GM19043 (cell line): ENCODE results near the gene CORO1C.

Experiments
- ATAC-seq: cut with Tn5 transposase; IDR thresholded peaks from one replicate; pipeline ENCODE4 v1.9.1; 2021; ENCODE audit warnings: low read depth; ENCODE audit not compliant: unreplicated experiment

CORO1C gene

DNA sequence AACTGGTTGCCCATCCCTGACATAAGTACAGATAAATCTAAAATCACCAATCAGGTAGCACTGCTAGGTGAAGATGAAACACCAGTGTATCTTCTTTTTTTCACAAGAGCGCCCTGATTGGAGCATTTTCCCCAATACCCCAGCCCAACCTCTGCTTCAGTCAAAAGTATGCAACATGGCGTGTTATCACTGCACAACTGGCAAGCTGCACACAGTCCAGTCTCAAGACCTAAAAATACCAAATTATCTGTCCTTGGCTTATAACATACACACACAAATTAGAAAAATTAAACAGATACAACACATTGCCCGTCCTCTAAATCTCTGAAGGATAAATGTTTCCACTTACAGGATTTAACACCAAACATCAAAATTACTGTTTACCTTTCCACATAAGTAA lies 77.4 kb downstream of the CORO1C start:
- no peak for ATAC-seq

- no peak for ATAC-seq
Observed at GRCh38 chr12:108653082-108653516, 78.2 kb downstream of the CORO1C start.

GRCh38 chr12:108650083-108650482 lies 81.2 kb downstream of the CORO1C start:
- no peak for ATAC-seq

- no peak for ATAC-seq
Observed at GRCh38 chr12:108649669-108650068, 81.6 kb downstream of the CORO1C start.

- no peak for ATAC-seq
Observed at GRCh38 chr12:108649126-108649525, 82.2 kb downstream of the CORO1C start.

GRCh38 chr12:108648371-108648770 lies 82.9 kb downstream of the CORO1C start:
- no peak for ATAC-seq

DNA sequence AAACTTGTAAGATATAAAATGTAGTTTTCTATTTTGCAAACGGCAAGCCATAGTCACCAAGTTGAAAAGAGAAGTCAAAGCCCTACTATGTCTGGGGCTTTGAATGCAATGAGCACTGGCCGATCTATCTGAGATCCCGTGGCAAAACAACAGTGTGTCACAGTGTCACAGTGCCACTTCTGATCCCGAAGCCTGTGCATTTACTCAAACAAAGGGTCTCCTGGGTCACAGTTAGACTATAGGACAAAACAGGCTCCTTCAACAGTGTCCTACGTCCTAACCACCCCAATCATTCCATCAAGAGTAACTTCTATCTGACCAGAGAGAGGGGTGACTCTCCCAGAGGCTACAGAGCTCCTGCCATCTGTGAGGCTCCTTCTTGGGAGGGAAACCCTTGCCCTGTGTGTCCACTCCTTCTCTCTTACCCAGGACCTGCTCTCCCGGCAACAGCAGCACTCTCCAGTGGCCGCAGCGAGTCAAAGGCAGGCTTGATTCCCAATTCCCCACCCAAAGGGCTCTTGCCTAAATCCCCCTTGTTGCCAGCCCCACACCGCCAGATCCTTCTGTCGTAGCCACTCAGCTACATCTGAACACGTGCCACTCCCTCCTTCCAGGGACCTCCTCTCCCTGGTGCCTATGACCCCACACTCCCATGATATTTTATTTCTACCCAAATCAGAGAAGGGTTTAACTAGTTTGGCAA lies 83.6 kb downstream of the CORO1C start:
- no peak for ATAC-seq

DNA sequence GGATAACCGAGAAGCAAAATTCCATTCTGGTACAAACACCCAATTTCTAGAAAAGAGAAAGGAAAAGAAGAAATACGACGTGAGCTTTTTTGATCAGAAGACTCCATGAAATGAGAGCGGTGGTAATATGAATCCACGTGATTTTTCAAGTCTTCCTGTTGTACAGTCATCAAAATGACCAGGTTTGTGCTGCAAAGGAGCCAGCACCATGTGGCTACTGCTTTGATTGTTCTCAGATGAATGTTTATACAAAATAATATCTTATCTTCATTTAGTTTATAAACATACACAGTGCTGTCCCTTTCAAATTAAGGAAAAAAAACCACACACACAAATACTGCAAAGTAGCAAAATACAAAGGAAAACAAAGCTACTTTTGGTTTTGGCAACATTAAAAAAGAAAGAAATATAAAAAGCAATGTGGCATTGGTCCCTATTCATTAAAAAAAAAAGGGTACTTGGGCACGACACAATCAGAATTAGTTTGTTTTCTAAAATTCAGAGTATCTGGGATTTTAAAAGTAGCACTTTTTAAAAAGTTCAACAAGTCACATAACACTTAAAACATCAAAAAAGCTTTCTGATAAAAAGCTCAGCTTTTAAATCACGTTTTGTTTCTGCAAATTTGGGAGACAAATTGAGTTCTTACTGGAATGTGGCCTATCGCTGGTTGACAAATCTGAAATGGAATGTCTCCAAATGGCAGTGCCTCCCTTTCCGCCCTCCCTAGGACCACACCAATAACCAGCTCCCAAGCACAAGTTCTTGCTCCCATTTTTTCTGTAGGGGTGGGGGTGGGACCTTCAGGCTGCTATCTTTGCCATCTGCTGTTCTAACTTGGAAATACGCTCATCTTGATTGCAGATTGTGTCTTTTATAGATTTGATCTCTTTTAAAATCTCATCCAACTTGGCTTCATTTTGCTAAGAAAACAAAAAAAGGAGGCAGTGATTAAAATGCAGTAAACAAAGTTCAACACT lies 84.4 kb downstream of the CORO1C start:
- ATAC-seq: no peak

- no peak for ATAC-seq
Observed at GRCh38 chr12:108645686-108646599, 85.4 kb downstream of the CORO1C start.

DNA sequence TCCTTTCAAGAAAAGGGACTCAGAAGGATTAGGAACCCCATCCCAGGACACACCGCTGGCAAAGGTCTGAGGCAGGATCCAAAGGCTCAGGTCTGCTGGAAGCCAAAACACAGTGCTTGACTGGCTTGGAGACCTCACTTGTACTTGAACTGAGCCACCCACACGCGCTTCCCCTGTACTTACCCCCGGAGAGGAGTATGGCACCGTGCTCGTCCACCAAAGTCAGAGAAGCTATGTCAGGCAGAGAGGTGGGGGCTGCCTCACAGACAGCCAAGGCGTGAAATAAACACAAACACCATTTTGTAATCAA lies 86.6 kb downstream of the CORO1C start:
- ATAC-seq: no peak

DNA sequence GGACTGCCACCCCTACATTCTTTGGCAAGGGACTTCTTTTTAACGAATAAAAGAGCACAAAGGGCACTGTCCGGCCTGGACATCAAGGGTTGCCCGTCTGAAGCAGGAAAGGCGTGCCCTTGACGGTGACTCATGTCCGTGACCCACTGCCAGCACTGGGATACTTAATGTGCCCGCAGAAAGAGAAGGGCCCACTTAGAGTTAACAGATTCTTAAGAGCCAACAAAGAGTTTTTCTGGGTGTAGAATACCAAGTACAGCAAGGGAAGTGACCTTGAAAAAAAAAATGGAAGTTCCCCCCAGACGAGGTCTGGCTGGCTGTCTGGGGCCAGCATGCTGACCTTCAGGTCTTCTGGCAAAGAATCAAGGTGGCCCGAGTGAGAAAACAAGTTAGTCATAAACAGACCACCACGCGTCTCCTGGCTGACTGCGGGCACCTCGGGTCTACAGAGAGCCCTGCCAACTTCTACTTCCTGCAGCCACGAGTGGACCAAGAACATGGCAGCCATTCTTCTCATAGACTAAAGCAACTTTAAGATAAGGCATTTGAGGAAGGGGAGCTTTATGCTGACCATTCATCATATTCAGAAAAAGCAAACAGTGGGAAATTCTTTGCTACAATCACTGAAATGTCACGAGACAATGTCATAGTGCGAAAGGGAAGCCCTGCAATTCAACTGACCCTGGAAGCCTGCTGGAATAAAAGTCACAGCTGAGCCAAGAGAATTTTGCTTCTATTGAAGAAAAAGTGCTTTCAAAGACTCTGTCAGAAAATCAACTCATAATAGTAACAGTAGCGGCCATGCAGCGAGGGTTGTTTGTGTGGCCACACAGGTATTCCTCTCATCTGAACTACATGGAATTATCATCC lies 87.1 kb downstream of the CORO1C start:
- ATAC-seq: no peak

DNA sequence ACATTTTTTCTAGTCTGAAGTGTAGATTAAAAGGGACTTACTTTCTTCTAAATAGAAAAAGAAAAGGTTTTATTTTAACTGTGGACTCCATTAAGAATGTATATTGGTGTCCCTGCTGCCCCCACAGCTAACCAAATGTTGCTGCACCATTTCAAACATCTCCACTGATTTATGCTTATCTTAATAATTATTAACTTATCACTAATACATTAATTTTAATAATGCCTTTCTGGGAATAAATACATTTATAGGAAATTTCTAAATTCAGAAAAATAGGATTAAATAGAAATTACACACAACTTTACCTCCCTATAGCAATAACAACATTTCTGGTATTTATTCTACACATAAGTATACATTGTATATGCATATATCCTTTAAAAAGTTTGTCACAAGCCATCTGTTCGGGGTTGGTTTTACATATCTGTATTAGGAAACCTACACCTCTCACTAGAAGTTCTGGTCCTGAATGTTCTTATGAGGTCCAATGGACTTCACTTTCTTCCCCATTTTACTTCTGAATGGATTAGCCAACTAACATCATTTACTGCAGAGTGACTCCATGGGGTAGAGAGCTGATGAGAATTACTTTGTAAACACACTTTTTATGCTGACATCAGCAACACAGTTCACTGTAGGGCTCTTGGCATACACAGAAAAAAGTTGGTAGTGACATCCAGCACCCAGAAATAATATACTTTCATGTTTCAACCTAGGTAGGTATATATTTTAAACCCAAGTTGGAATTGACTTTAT lies 88.2 kb downstream of the CORO1C start:
- no peak for ATAC-seq

DNA sequence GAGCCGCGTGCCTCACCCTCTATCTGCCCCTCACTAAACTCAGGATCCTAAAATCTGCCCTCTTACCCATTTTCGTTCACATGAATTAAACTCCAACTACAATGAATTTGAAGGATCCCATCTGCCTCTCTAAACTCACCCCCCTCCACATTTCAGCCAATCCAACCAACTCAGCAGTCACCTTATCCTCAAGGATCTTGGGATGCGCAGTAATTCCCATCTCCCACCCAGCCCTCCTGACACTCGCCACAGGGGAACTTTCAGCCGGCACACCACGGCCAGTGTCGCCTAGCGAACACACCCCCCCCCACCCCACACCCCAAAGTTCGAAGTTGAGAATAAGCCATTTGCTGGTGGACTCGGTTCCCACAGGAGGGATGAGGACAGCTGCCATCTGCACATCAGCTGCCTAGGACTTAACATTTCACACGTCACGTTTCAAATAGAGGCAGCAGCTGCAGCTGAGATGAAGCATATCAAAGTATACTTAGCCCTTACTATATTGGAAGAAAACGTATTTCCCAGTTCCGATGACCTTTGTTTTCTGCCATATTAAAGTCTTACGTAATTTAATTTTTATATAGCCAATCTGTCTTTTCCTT lies 88.9 kb downstream of the CORO1C start:
- ATAC-seq: no peak

GRCh38 chr12:108641446-108642268 lies 89.7 kb downstream of the CORO1C start:
- no peak for ATAC-seq

DNA sequence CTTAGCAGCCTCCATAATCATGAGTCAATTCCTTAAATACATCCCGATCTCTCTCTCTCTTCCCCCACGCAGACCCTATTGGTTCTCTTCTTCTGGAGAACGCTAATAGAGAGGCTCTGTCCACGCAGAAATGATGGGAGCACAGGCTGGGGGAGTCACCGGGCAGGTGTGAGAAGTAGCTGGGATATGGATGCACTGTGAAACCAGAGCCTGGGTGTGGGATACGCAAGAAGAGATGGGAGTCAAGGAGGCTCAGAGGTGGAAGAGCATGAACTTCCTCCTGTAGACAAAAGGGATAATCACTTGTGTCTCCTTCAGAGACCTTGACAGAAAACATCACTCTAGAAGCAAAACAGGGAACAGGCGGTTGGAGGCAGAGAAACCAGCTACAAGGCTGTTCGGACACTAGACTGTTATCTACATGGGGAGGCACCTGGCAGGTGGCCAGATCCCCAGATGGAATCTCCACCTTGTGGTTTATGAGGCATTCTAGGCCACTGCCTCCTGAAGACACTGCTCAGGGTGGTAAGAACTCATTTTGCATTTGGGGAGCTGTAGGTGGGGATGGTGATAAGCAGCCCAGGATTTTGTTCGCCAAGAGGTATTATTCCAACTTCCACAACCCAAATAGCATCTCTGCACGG lies 90.4 kb downstream of the CORO1C start:
- no peak for ATAC-seq

DNA sequence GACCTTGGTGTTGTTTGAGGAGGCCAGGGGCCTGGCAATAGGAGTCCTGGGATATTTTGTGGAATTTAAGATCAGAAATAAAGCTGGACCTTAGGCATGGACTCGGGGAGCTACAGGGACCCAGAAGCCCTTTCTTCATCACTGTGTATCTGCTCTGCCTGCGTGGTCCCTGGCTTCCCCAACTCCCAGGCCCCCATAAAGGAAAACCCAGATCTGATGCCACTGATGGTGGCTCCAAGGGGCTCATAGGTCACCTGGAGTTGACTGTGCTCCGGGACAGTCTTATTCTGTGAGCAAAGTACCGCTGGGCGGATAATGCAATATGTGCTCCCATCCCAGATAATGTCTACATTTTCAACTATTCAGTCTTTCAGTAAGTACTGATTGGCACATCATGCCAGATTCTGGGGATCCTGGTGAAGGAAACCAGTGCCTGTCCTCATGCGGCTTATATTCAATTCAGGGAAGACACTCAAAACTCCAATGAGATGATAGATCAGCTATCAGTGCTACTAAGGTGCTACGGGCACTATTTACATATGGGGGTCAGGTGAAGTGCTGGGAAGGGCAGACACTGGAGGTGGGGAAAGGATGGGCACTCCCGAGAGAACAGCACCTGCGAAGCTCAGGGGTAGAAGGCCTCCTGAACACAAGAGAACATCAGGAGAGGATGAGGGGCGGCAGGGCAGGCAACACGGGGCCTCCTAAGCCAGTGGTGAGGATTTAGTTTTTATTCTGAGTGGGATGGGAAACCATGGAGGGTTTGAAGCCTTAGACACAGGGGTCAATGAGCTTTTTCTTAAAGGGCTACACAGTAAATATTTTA lies 92.1 kb downstream of the CORO1C start:
- ATAC-seq: no peak
